ENCODE results near the gene NUMBL.

- no peak for TF ChIP-seq CTCF (IDR thresholded peaks at IDR 0.05 in 2 of 3, conservative IDR thresholded peaks at IDR 0.05 in 1 of 3; ENCODE audit: insufficient read depth in 2 of 3, low read depth in 1 of 3, low read length in 3 of 3)
- TF ChIP-seq ZBED1 (IDR thresholded peaks at IDR 0.05), result no peak
- no peak for TF ChIP-seq POLR2AphosphoS2 (IDR thresholded peaks at IDR 0.05; ENCODE audit: low read length)
- no peak for TF ChIP-seq MAFK (IDR thresholded peaks at IDR 0.05; ENCODE audit: low read length)
- no peak for TF ChIP-seq MXI1 (IDR thresholded peaks at IDR 0.05; ENCODE audit: low read depth, low read length)
- no peak for TF ChIP-seq E2F4 (CRISPR knock-in tag; IDR thresholded peaks at IDR 0.05; ENCODE audit: low read depth)
- no peak for TF ChIP-seq SMC3 (conservative IDR thresholded peaks at IDR 0.05; ENCODE audit: insufficient read depth, low read depth, low read length)
These were observed 32.4 kb downstream of the NUMBL start for GRCh38 chr19:40658031-40658430.

All from K562 (cell line).